Right lobe of liver (tissue), 6 donors: ENCODE measurements around the gene FNDC3A. TPM values are rescaled to one million over a fixed set of nuclear protein-coding genes. Genes with fewer than 3 reads are reported as not detected.

Source experiments
- ATAC-seq, 4 donors: fragments of 200-7000 bp; cut with Tn5 transposase; one replicate each; pipeline ENCODE4 v1.9.1; 2020; ENCODE audit warnings: mild to moderate bottlenecking in 4 of 4, moderate library complexity in 4 of 4
- DNase-seq, 3 donors: peaks; one replicate each; pipeline ENCODE4 v3.0.0-alpha.2; 2020
- H3K27ac ChIP-seq, 3 donors: fragments of 200-600 bp; one replicate each; pipeline ENCODE4 v1.8.0; 2022
- H3K27me3 ChIP-seq, 2 donors: fragments of 200-600 bp; one replicate each; pipeline ENCODE4 v1.8.0; 2022
- H3K36me3 ChIP-seq, 4 donors: fragments of 200-600 bp; sonication (generic) in 1 of 4; one replicate each; pipeline versions ENCODE4 v1.5.1 to v1.8.0; 2017 to 2022; ENCODE audit warnings: control low read depth in 1 of 4
- H3K4me1 ChIP-seq, 4 donors: fragments of 200-600 bp; sonication (generic) in 1 of 4; one replicate each; pipeline versions ENCODE4 v1.5.1 to v1.8.0; 2017 to 2022; ENCODE audit warnings: control low read depth in 1 of 4
- H3K4me3 ChIP-seq, 3 donors: fragments of 200-600 bp; one replicate each; pipeline ENCODE4 v1.8.0; 2022
- H3K9me3 ChIP-seq, 4 donors: fragments of 200-600 bp; sonication (generic) in 1 of 4; one replicate each; pipeline versions ENCODE4 v1.5.1 to v1.8.0; 2017 to 2022; ENCODE audit warnings: control low read depth in 1 of 4
- POLR2A ChIP-seq: fragments of 450-650 bp; IDR thresholded peaks from one replicate; pipeline ENCODE4 v1.6.1; 2017; ENCODE audit warnings: antibody characterized with exemption, mild to moderate bottlenecking
- WGBS: methylation state at CpG from one replicate; pipeline ENCODE4 v1.1.6; 2018; ENCODE audit warnings: low coverage, low lambda C conversion rate; ENCODE audit not compliant: insufficient coverage; ENCODE audit errors: missing lambda C conversion rate; 5-methylcytosine and 5-hydroxymethylcytosine counted together
- intact Hi-C, 2 donors: fragments of 100-400 bp; cut with DNase I; formaldehyde crosslinking; loops; one replicate each; pipeline versions ENCODE4 v1.11.2 to v1.14.1; 2022
- total RNA-seq, 6 experiments: library from RNA; depleted of rRNA in 2 of 6; stranded (reverse); fragments of >200 nt in 2 of 6; fragmentation: NEBNext Ultra II Directional in 3 of 6; extraction: Animal tissue kit (Norgen Biotek cat#: 25700) in 3 of 6; gene quantifications; one replicate each; pipeline versions ENCODE4 v1.1.0 to v1.2.4, GENCODE V29; 2016 to 2023
- TF ChIP-seq, protein P1 (sequence below), 4 donors: fragments of 200-600 bp in 3 of 4; fragments of 450-650 bp in 1 of 4; IDR thresholded peaks; one replicate each; pipeline versions ENCODE4 v1.5.1 to v1.8.0; 2016 to 2022; ENCODE audit warnings: antibody characterized with exemption in 4 of 4, mild to moderate bottlenecking in 2 of 4
- donor health status: DM: no; HTN: yes; CAD: no.
- donor health status: DM: no; HTN: no; CAD: no.
- donor health status: DM: no; HTN: no; CAD: no.
- donor health status: DM: no; HTN: yes; CAD: no.
- donor health status: DM: no; HTN: yes; CAD: no.

FNDC3A gene
- total RNA-seq, 6 experiments from 2014 or later, result 43.4 to 53.2 (median 47.9) TPM

DNA sequence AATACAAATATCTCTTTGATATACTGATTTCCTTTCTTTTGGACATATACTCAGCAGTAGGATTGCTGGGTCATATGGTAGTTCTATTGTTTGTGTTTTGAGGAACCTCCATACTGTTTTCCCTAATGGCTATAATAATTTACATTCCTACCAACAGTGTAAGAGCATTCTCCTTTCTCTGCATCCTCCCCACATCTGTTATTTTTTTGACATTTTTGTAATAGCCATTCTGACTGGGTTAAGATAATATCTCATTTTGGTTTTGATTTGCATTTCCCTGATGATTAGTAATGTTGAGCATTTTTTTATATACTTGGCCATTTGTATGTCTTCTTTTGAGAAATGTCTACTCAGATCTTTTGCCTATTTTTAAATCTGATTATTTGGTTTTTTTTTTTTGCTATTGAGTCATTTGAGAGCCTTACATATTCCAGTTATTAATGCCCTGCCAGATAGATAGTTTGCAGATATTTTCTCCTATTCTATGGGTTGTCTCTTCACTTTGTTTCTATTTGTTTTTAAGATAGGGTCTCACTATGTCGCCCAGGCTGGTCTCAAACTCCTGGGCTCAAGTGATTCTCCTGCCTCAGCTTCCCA, 95.7 kb downstream of the FNDC3A start:
- intact Hi-C loops, result no loop called here
- Histone ChIP-seq H3K9me3 (no peaks in the 10 kb centered on the region), H3K4me1 (no peaks in the 10 kb centered on the region), H3K27ac (no peak overlapping the region), H3K36me3 (no peaks in the 10 kb centered on the region), H3K4me3 (no peak overlapping the region), H3K27me3 (no peaks in the 10 kb centered on the region)
- no CpG with 5 or more reads among the region's 1 CpG for WGBS
- no peak for ATAC-seq
- TF ChIP-seq POLR2A, result no peak
- TF ChIP-seq, protein P1, sequence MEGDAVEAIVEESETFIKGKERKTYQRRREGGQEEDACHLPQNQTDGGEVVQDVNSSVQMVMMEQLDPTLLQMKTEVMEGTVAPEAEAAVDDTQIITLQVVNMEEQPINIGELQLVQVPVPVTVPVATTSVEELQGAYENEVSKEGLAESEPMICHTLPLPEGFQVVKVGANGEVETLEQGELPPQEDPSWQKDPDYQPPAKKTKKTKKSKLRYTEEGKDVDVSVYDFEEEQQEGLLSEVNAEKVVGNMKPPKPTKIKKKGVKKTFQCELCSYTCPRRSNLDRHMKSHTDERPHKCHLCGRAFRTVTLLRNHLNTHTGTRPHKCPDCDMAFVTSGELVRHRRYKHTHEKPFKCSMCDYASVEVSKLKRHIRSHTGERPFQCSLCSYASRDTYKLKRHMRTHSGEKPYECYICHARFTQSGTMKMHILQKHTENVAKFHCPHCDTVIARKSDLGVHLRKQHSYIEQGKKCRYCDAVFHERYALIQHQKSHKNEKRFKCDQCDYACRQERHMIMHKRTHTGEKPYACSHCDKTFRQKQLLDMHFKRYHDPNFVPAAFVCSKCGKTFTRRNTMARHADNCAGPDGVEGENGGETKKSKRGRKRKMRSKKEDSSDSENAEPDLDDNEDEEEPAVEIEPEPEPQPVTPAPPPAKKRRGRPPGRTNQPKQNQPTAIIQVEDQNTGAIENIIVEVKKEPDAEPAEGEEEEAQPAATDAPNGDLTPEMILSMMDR (IDR thresholded peaks at IDR 0.05), result no peak
- DNase-seq, result no peak

- WGBS, result 91% methylated on average over 3 of the region's 4 CpGs
- TF ChIP-seq, protein P1 (IDR thresholded peaks at IDR 0.05), result no peak
- no peak for TF ChIP-seq POLR2A
- intact Hi-C loops, result no loop called here
- Histone ChIP-seq H3K36me3 (no peaks in the 10 kb centered on the region), H3K4me3 (no peak overlapping the region), H3K4me1 (peaks cover 0 to 7% (median 0%) of the 10 kb centered on the region in 4 donors), H3K9me3 (no peaks in the 10 kb centered on the region), H3K27ac (no peak overlapping the region), H3K27me3 (no peaks in the 10 kb centered on the region)
- ATAC-seq (no peak), DNase-seq (no peak)
Measured at GRCh38 chr13:49082653-49083536, 107.2 kb downstream of the FNDC3A start.

GRCh38 chr13:49084961-49085360, 109.2 kb downstream of the FNDC3A start:
- no peaks in the 10 kb centered on the region for H3K36me3 ChIP-seq
- ATAC-seq (no peak), DNase-seq (no peak)
- no peaks in the 10 kb centered on the region for H3K27me3 ChIP-seq
- H3K4me3 ChIP-seq, result no peak overlapping the region
- WGBS, result 81% methylated on average over 3 of the region's 3 CpGs
- H3K9me3 ChIP-seq, result no peaks in the 10 kb centered on the region
- TF ChIP-seq, protein P1 (IDR thresholded peaks at IDR 0.05), result no peak
- no peak for TF ChIP-seq POLR2A
- no peaks in the 10 kb centered on the region for H3K4me1 ChIP-seq
- intact Hi-C loops, result no loop called here
- H3K27ac ChIP-seq, result no peak overlapping the region

DNA sequence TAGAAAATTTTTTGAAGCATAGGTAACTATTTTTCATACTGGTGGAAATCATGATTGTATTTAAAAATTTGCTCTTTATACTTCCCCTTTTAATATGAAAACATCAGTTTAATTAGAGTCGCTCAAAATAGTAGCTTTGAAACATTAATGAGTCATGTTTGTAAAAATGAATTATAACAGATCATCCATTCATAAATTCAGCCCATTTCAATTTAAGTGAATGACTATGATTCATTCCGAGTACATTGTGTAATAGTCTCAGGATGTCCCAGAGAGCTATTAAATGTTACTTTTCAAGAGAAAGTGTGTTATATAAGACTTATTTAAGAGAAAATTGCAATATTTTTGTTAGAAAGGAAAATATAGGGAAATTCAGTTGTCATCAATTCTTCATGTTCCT, 111.0 kb downstream of the FNDC3A start:
- peak in 1 of 4 donors; percentile 28 for ATAC-seq
- Histone ChIP-seq H3K27me3 (no peaks in the 10 kb centered on the region), H3K27ac (no peak overlapping the region), H3K9me3 (no peaks in the 10 kb centered on the region), H3K36me3 (no peaks in the 10 kb centered on the region), H3K4me3 (no peak overlapping the region), H3K4me1 (no peaks in the 10 kb centered on the region)
- DNase-seq, result no peak
- 67% methylated on average over 2 of the region's 2 CpGs for WGBS
- intact Hi-C loops, result no loop called here
- TF ChIP-seq, protein P1 (IDR thresholded peaks at IDR 0.05), result no peak
- TF ChIP-seq POLR2A, result no peak
